GM19025 (cell line): ENCODE data around the gene VWA3A.
"Not testable (repeated sequence)": the region's sequence is repeated elsewhere in the genome, so short reads cannot be mapped to it uniquely, and the experiment has no call there.

Source experiments
- ATAC-seq: cut with Tn5 transposase; IDR thresholded peaks from one replicate; pipeline ENCODE4 v1.9.1; 2021; ENCODE audit warnings: mild to moderate bottlenecking, low read depth, moderate library complexity; ENCODE audit not compliant: unreplicated experiment

VWA3A gene

GRCh38 chr16:22081050-22081449 is 11.3 kb upstream of the VWA3A start:
- ATAC-seq: no peak

DNA sequence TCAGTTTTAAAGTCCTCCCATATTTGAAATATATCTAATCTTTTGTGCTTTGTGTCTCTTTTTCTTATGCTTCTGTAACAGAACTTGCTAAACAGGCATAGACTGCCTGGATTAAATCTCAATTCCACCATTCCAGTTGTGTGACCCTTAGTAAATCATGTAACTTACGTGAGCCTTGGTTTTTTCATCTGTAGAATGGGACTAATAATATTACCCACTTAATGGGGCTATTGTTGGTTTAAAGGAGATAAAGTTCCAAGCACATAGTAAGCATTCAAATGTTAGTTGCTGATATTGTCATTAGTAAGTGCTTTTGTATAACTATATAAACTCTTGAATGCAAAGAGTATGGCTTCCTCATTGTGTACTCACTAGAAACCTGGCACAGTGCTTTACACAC is 5.9 kb upstream of the VWA3A start:
- no peak for ATAC-seq

- no peak for ATAC-seq
These were observed 3.7 kb upstream of the VWA3A start for GRCh38 chr16:22088642-22089041.

DNA sequence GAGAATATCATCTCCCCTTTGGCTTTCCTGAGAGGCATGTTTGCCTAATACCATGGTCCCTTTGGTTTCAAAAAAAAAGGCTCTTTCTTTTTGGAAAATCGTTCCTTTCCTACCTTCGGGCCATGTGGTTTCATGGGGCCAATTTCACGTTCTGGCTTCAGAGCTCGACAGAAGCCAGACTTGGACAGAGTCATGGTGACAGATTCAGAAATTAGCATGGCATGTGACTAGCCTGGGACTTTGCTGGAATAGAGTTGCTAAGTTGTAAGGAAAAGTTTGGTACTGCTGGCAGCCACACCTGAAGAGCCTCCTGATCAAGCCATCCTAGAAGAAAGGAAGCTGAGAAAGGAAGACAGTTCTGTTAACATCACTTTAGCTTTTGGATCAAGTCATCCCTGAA is 2.4 kb upstream of the VWA3A start:
- ATAC-seq: no peak

DNA sequence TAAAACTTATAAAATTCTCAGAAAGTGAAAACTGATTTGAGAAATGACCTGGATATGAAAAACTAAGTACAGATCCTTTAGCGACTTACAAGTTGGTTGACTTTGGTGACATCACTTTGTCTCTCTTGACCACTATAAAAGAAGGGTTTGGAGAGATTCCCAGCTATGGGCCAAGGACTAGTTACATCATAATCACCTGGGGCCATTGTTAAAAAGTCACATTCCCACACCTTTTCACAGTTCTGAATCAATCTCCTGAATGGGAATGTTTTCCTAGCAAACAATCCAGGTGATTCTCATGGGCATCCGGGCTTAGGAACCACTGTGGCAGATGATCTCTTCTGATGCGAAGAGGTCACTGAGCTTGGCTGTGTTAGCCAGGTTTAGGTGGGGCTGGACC is 620 bp upstream of the VWA3A start:
- no peak for ATAC-seq

- ATAC-seq: no peak
These were observed 990 bp downstream of the VWA3A start for GRCh38 chr16:22093331-22093730.

- ATAC-seq: no peak
These were observed 1.7 kb downstream of the VWA3A start for GRCh38 chr16:22093996-22094395.

DNA sequence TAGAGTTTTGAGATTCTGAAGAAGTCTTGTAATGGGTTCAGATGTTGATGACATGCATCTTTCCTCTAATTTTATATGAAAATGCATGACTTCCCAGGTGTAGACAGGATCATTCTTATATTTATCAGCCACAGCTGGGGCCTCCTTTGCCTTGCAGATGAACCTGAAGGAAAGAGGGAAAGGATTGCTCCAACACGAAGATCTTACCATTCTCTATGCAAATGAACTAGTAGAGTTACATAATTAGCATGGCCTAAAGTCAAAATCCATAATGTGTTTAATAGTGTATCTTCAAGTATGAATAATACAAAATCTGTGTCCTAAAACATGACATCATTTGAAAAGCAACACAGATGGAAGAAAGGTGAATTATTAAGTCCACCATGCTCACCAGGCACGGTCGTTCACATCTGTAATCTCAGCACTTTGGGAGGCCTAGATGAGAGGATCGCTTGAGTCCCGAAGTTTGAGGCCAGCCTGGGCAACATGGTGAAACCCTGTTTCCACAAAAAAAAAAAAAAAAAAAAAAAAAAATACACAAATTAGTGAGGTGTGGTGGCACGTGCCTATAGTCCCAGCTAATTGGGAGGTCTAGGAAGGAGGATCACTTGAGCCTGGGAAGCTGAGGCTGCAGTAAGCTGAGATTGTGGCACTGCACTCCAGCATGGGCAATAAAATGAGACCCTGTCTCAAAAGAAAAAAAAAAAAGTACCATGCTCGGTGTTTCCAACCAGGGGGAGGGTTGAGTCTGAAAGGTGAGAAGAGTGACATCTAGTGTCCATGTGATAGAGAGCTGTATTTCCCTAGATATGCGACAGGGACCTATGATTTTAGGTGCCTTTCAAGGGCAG is 6.3 kb downstream of the VWA3A start:
- no peak for ATAC-seq

DNA sequence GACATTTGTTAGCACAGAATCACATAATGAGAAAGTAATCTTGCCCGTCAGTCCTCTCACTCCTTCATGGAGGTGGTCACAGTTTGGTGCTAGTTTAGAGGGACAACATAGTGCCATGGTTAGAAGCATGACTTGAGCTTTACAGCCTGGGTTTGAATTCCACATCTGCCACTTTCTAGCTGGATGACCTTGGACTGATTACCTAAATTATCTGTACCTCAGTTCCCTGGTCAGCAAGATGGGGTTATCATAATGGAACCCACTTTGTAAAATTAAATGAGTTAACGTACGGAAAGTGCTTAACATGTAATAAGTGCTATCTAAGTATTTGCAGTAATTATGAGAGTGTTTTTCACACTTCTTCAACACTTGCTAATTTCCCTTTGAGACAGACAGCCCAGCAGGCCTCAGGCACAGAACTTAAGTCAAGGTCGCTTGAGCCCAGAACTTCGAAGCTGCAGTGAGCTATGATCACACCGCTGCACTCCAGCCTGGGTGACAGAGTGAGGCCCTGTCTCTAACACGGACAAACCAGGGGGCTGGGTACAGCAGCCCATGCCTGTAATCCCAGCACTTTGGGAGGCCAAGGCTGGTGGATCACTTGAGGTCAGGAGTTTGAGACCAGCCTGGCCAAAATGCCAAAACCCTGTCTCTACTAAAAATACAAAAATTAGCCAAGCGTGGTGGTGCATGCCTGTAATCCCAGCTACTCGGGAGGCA is 7.1 kb downstream of the VWA3A start:
- ATAC-seq: no peak

DNA sequence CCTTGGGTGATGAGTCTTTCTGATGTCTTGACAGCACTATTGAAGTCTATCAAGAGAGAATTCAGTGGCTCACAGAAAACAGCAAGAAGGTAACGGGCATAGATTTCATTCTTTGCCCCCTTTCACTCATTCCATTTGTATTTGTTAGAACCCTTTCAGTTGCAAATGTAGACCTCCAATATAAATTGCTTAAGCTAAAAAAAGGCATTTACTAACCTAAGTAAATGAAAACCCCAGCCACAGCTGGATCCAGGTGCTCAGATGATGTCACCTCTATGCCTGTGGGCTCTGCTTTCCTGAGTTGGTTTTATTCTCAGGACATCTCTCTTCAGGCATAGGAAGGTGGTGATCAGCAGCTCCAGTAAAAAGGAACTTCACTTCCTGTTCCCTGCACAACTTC is 11.1 kb downstream of the VWA3A start:
- ATAC-seq: no peak

DNA sequence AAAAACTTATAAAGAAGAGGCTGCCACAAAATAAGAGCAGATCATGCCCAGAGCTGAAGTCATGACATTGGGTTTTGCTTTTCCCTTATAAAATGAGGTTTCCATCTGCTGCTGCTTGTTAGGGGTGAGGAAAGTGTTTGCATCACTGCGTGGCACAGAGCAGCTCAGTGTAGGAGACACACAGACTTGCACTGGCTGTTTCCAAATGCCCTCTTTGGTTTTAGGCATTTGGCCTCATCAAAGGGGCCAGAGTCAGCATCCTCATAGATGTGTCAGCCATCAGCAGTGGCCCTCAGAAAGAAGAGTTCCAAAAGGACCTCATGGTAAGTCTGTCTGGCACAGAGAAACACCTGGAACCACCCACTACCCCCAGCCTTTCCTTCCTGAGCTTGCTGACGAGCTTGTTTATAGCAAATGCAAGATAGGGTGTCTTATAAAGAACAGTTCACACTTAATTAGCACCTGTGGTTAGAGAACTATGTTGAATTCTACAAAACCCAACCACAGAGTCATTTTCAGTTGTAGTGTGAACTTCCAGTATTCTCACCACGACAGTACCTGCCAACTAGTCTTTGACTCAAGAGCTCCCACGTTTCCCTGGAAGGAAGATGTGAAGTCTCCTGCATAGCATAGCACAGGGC is 17.0 kb downstream of the VWA3A start:
- ATAC-seq: no peak

- not testable (repeated sequence) for ATAC-seq
These were observed 19.3 kb downstream of the VWA3A start for GRCh38 chr16:22111629-22112028.

DNA sequence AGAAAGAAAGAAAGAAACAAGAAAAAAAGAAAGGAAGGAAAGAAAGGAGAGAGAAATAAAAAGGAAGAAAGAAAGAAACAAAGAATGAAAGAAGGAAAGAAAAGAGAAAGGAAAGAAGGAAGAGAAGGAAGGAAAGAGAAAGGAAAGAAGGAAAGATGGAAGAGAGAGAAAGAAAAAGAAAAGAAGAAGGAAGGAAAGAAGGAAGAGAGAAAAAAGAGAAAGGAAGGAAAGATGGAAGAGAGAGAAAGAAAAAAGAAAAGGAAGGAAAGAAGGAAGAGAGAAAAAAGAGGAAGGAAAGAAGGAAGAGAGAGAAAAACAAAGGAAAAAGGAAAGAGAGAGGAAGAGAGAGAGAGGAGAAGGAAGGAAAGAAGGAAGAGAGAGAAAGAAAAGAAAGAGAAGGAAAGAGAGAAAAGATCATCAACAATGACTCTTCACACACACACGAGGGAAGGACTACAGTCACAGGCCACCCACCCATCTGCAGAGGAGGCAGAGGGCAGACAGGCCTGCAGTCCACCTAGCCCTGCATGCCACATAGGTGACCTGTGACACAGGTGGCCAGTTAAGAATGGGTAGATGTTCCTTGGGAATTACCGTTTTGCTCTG is 23.9 kb downstream of the VWA3A start:
- ATAC-seq: no peak

GRCh38 chr16:22117609-22118008 is 25.3 kb downstream of the VWA3A start:
- ATAC-seq: no peak

DNA sequence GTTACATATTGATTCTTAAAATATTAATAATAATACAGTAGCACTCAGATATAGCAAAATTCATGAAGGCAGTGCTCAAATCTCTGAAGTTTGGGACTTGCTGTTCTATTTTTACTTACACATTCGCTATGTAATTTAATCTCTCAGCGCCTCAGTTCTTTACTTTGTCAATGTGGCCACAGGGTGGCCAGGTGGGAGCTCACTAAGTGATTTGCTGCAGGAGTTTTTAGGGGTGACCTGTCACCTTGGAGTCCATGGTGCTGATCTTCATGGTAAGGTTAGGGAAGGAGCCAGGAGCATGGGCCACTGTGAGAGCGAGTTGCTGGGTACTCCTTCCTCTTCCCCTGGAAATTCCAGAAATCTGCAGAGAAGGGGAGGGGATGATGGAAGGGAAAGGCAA is 28.1 kb downstream of the VWA3A start:
- no peak for ATAC-seq

DNA sequence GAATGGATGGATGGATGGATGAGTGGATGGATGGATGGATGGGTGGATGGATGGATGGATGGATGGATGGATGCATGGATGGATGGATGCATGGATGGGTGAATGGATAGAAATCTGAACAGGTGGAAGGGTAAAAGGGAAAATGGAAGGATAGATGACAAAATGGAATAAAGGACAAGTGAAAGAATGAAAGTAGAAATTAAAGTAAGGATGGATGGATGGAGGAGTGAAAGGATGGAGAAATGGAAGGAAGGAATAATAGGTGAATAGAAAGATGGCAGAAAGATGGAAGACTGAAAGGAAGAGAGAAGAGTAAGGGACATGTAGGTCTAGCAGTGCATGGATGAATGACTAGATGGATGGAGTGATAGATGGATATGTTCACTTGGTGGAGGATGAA is 29.9 kb downstream of the VWA3A start:
- ATAC-seq: no peak

DNA sequence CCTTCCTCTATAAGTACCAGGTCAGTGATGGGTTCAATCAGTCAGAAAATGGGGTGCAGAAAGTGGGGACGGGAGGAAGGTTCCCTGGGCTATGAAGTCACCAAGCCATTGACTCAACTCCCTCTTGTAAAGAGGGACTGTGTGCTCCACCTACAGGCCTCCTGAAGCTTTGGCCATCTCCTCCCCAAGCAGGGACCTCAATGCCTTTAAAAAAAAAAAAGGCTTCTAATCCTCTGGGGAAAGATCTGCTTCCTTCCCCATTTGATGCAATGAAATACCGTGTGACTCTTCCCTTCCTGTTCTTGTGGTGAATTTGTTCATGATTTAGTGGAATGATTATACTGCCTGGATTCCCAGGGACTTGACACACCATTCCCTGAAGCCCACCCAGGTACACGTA is 30.8 kb downstream of the VWA3A start:
- no peak for ATAC-seq

DNA sequence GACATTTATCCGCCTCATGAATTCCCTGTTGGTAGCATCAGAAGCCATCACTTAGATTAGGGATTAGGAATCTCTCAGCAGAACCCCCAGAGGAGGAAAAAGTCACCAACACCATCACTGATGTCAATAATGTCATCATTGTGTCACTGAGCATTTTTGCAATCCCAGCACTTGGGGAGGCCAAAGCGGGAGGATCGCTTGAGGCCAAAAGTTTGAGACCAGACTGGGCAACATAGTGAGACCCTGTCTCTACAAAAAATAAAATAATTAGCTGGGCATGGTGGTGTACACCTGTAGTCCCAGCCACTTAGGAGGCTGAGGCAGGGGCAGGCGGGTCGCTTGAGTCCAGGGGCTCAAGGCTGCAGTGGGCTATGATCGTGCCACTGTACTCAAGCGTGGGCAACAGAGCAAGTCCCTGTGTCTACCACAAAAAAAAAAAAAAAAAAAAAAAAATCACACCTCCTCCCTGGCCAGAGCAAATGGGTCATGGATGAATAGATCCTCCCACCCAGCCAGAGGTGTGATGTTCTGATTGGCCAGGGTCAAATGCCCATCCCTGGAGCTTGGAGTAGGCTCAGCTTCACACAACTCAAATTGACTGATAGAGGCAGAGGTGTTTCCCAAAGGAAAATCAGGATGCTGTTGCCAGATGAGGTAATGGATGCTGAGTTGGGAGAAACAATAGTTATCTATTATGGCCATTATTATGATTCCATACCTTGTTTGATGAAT is 31.6 kb downstream of the VWA3A start:
- ATAC-seq: no peak

- ATAC-seq: no peak
These were observed 32.4 kb downstream of the VWA3A start for GRCh38 chr16:22124583-22125284.

GRCh38 chr16:22126037-22126558 is 33.8 kb downstream of the VWA3A start:
- no peak for ATAC-seq
